ENCODE data around the gene SOD1. TPM values are rescaled to one million over a fixed set of nuclear protein-coding genes. Genes with fewer than 3 reads are reported as not detected.

SOD1 gene
- total RNA-seq, 3 donors from 2014 or later (not counting 1 experiment from before 2014, with no cell fraction given), result 57.9 to 75.7 (median 64.8) TPM

DNA sequence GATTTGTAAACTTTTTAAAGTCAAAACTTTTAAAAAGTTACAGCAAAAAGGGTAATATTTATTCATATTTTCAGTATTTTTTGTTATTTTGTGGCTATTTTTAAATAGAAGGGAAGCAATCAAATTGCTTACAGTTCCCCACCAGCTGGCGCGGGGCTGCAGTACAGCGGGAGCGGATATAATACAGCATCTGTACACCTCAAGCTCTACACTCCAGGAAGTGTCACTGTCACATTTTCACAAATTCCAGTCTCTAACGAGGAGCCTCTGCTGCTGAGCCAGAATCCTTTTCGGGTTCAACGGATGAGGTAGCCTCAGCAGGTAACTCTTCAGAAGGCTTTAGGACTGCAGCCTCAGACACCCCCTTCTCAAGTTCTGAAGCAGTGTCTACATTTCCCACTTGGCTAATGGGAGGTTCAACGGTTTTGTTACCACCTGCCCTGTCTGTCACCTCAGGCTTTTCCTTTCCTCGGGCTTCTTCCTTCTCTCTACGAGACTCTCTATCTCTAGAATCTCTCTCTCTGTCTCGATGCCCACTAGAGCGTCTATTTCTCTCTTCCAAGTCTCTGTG, 11.7 kb downstream of the SOD1 start:
- no peak overlapping the region for H3K4me3 ChIP-seq (ENCODE audit: low read length)
- DNase-seq, result no peak
- H3K36me3 ChIP-seq (ENCODE audit: control insufficient read depth, insufficient read depth, low read length), result peaks cover 42% of the 10 kb centered on the region
- H3K4me3 Mint-ChIP-seq, result no peak overlapping the region
- 91% methylated on average over 12 of the region's 12 CpGs for WGBS (ENCODE audit: insufficient coverage)
- no peaks in the 10 kb centered on the region for H3K9me3 Mint-ChIP-seq
- no peaks in the 10 kb centered on the region for H3K9me3 ChIP-seq (ENCODE audit: control insufficient read depth, insufficient read depth, low read length)
- H3K36me3 Mint-ChIP-seq, result peaks cover 6% of the 10 kb centered on the region
- no peak for ATAC-seq
- H3K27ac Mint-ChIP-seq, result peak overlapping the region; percentile 5 to 62
- no peaks in the 10 kb centered on the region for H3K27me3 Mint-ChIP-seq (ENCODE audit: low read depth in 2 of 2)
- no peak overlapping the region for H3K27ac ChIP-seq (ENCODE audit: low read length)
- peaks cover 11 to 13% of the 10 kb centered on the region in 2 donors for H3K4me1 Mint-ChIP-seq
- H3K4me1 ChIP-seq (ENCODE audit: control insufficient read depth, insufficient read depth, low read length), result no peaks in the 10 kb centered on the region
- no peak for TF ChIP-seq CTCF (IDR thresholded peaks at IDR 0.05)
- intact Hi-C loops (cut with micrococcal nuclease), result no loop called here
- no peaks in the 10 kb centered on the region for H3K27me3 ChIP-seq (ENCODE audit: control insufficient read depth, insufficient read depth, low read length)

- TF ChIP-seq CTCF (IDR thresholded peaks at IDR 0.05), result no peak
- Mint-ChIP-seq H3K9me3 (no peaks in the 10 kb centered on the region), H3K4me1 (peaks cover 4 to 6% of the 10 kb centered on the region in 2 donors), H3K27ac (peak overlapping the region; percentile 5 to 62), H3K4me3 (no peak overlapping the region), H3K36me3 (peaks cover 6% of the 10 kb centered on the region), H3K27me3 (ENCODE audit: low read depth in 2 of 2) (no peaks in the 10 kb centered on the region)
- Histone ChIP-seq H3K27me3 (ENCODE audit: control insufficient read depth, insufficient read depth, low read length) (no peaks in the 10 kb centered on the region), H3K36me3 (ENCODE audit: control insufficient read depth, insufficient read depth, low read length) (peaks cover 37% of the 10 kb centered on the region), H3K4me3 (ENCODE audit: low read length) (no peak overlapping the region), H3K9me3 (ENCODE audit: control insufficient read depth, insufficient read depth, low read length) (no peaks in the 10 kb centered on the region), H3K27ac (ENCODE audit: low read length) (no peak overlapping the region), H3K4me1 (ENCODE audit: control insufficient read depth, insufficient read depth, low read length) (no peaks in the 10 kb centered on the region)
- no peak for ATAC-seq
- DNase-seq, result no peak
- WGBS (ENCODE audit: insufficient coverage), result 96% methylated on average over 17 of the region's 17 CpGs
- intact Hi-C loops (cut with micrococcal nuclease), result no loop called here
Observed at GRCh38 chr21:31671931-31672330, 12.4 kb downstream of the SOD1 start.

DNA sequence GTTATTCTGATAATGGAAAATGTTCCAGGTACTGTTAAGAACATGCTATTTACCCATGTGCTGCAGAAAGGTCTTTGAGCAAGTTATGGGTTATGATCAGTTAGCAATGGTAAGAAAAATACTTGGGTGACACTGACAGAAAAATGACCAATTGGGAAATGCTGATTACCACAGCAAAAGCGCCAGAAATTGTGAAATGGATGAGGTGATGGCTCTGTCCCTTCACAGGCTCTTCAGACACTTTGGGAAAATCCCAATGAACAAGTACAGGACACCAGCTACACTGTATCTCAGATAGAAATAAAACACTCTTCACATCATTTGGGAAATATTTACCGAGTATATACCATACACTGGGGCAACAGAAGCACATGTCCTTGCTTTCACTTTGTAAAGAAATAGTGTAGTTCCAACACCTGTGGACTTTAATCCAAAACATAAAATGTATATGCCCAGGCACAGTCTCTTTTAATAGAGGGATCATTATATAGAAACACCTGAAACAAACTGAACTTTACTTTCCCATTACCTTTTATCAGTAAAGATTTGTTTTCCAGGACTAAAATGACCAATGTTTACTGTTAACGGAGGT, 13.9 kb downstream of the SOD1 start:
- WGBS (ENCODE audit: insufficient coverage), result 95% methylated on average over 3 of the region's 3 CpGs
- no peak overlapping the region for H3K4me3 Mint-ChIP-seq
- no peaks in the 10 kb centered on the region for H3K9me3 Mint-ChIP-seq
- peaks cover 6% of the 10 kb centered on the region for H3K36me3 Mint-ChIP-seq
- H3K4me3 ChIP-seq (ENCODE audit: low read length), result no peak overlapping the region
- no peaks in the 10 kb centered on the region for H3K4me1 ChIP-seq (ENCODE audit: control insufficient read depth, insufficient read depth, low read length)
- H3K27ac ChIP-seq (ENCODE audit: low read length), result no peak overlapping the region
- H3K27ac Mint-ChIP-seq, result no peak overlapping the region
- H3K27me3 ChIP-seq (ENCODE audit: control insufficient read depth, insufficient read depth, low read length), result no peaks in the 10 kb centered on the region
- intact Hi-C loops (cut with micrococcal nuclease), result no loop called here
- peaks cover 4 to 6% of the 10 kb centered on the region in 2 donors for H3K4me1 Mint-ChIP-seq
- H3K27me3 Mint-ChIP-seq (ENCODE audit: low read depth in 2 of 2), result no peaks in the 10 kb centered on the region
- H3K36me3 ChIP-seq (ENCODE audit: control insufficient read depth, insufficient read depth, low read length), result peaks cover 25% of the 10 kb centered on the region
- ATAC-seq (no peak), DNase-seq (no peak)
- no peaks in the 10 kb centered on the region for H3K9me3 ChIP-seq (ENCODE audit: control insufficient read depth, insufficient read depth, low read length)
- TF ChIP-seq CTCF (IDR thresholded peaks at IDR 0.05), result no peak

DNA sequence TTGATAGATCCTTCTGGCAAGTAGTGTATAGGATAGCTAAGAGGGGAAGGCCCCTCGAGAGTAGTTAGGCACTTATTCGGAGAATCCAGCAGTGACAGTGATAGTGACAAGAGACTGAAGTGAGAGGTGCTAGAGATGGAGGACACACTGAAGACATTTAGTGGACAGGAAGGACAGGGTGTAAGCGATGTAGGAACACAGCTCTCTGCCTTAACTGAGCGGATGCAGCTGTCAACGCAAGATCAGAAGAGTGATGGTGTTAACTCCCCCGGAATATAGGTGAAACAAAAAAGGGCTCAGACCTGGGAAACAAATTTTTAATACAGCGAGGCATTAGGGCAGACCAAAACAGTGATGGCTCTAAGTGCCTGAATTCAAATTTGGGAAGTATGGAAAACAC, 15.8 kb downstream of the SOD1 start:
- Histone ChIP-seq H3K27ac (ENCODE audit: low read length) (no peak overlapping the region), H3K4me3 (ENCODE audit: low read length) (no peak overlapping the region), H3K4me1 (ENCODE audit: control insufficient read depth, insufficient read depth, low read length) (no peaks in the 10 kb centered on the region), H3K9me3 (ENCODE audit: control insufficient read depth, insufficient read depth, low read length) (no peaks in the 10 kb centered on the region), H3K36me3 (ENCODE audit: control insufficient read depth, insufficient read depth, low read length) (peaks cover 21% of the 10 kb centered on the region), H3K27me3 (ENCODE audit: control insufficient read depth, insufficient read depth, low read length) (no peaks in the 10 kb centered on the region)
- ATAC-seq, result no peak
- intact Hi-C loops (cut with micrococcal nuclease), result no loop called here
- no peaks in the 10 kb centered on the region for H3K27me3 Mint-ChIP-seq (ENCODE audit: low read depth in 2 of 2)
- 94% methylated on average over 7 of the region's 7 CpGs for WGBS (ENCODE audit: insufficient coverage)
- no peaks in the 10 kb centered on the region for H3K36me3 Mint-ChIP-seq
- H3K4me1 Mint-ChIP-seq, result peaks cover 4 to 6% of the 10 kb centered on the region in 2 donors
- DNase-seq, result no peak
- TF ChIP-seq CTCF (IDR thresholded peaks at IDR 0.05), result no peak
- no peak overlapping the region for H3K4me3 Mint-ChIP-seq
- H3K9me3 Mint-ChIP-seq, result no peaks in the 10 kb centered on the region
- no peak overlapping the region for H3K27ac Mint-ChIP-seq
